Cardiac fibroblast (primary cell): ENCODE results near the gene SIRT6.
"Not testable (repeated sequence)": the region's sequence is repeated elsewhere in the genome, so short reads cannot be mapped to it uniquely, and the experiment has no call there.

Experiments
- DNase-seq, 2 donors: peaks; one replicate each; pipeline versions ENCODE4 v3.0.0 to v3.0.0-alpha.2; 2010; ENCODE audit warnings: low read depth in 2 of 2
- H3K4me3 ChIP-seq, 2 donors: replicated peaks in 1 of 2; 1 replicate in 1 of 2; 2 replicates in 1 of 2; pipeline ENCODE4 v1.5.1; 2011; ENCODE audit warnings: low read depth in 2 of 2, low read length in 2 of 2, mild to moderate bottlenecking in 2 of 2, moderate library complexity in 1 of 2
- TF ChIP-seq, protein P1 (sequence below): IDR thresholded peaks from one replicate; pipeline ENCODE4 v1.5.1; 2011; ENCODE audit warnings: low read depth, mild to moderate bottlenecking, low read length, inconsistent platforms

The SIRT6 gene

DNA sequence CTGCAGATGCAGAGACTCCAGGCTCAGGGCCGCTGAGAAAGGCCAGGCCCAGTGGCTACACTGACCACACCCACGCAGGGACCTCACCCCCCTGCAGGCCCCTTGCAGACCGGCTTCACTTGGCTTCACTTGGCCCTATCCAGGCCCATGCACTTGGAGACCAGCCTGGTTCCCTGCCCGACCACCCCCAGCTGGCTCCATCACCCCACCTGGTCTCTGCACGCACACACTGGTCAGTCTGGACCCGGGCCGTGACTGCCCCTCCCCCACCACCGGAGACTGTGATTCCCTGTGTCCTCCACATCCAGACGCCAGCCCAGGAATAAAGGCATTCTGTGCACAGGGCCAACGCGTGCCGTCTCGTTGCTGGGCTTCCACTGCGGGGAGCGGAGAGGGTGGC, 42.1 kb upstream of the SIRT6 start:
- TF ChIP-seq, protein P1, sequence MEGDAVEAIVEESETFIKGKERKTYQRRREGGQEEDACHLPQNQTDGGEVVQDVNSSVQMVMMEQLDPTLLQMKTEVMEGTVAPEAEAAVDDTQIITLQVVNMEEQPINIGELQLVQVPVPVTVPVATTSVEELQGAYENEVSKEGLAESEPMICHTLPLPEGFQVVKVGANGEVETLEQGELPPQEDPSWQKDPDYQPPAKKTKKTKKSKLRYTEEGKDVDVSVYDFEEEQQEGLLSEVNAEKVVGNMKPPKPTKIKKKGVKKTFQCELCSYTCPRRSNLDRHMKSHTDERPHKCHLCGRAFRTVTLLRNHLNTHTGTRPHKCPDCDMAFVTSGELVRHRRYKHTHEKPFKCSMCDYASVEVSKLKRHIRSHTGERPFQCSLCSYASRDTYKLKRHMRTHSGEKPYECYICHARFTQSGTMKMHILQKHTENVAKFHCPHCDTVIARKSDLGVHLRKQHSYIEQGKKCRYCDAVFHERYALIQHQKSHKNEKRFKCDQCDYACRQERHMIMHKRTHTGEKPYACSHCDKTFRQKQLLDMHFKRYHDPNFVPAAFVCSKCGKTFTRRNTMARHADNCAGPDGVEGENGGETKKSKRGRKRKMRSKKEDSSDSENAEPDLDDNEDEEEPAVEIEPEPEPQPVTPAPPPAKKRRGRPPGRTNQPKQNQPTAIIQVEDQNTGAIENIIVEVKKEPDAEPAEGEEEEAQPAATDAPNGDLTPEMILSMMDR = no peak
- no peak overlapping the region for H3K4me3 ChIP-seq
- DNase-seq = no peak

DNA sequence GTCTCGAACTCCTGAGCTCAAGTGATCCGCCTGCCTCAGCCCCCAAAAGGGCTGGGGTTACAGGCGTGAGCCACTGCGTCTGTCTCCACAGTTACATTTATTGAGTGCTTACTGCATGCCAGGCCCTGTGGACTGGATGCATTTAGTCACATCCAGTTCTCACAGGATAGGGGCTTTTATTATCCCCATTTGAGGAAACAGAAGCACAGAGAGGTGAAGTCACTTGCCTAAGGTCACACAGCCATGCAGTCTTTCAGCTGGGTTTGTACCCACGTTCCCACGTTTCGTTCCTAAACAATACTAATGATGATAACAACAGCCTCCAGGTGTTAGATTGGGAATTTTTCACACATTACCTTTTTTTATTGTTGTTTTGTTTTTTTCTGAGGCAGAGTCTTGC, 37.8 kb upstream of the SIRT6 start:
- no peak for DNase-seq
- TF ChIP-seq, protein P1 = no peak
- no peak overlapping the region for H3K4me3 ChIP-seq

DNA sequence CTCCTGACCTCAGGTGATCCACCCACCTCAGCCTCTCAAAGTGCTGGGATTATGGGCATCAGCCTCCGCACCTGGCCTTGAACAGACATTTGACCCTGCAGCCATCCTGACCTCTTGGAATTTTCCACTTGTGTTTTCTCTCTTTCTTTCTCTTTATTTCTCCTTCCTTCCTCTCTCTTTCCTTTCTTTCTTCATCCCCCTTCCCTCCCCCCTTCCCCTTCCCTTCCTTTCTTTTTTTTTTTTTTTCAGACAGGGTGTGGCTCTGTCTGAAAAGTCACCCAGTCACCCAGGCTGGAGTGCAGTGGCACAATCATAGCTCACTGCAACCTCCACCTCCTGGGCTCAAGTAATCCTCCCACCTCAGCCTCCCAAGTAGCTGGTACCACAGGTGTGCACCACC, 36.2 kb upstream of the SIRT6 start:
- H3K4me3 ChIP-seq, DNase-seq: not testable (repeated sequence)

DNA sequence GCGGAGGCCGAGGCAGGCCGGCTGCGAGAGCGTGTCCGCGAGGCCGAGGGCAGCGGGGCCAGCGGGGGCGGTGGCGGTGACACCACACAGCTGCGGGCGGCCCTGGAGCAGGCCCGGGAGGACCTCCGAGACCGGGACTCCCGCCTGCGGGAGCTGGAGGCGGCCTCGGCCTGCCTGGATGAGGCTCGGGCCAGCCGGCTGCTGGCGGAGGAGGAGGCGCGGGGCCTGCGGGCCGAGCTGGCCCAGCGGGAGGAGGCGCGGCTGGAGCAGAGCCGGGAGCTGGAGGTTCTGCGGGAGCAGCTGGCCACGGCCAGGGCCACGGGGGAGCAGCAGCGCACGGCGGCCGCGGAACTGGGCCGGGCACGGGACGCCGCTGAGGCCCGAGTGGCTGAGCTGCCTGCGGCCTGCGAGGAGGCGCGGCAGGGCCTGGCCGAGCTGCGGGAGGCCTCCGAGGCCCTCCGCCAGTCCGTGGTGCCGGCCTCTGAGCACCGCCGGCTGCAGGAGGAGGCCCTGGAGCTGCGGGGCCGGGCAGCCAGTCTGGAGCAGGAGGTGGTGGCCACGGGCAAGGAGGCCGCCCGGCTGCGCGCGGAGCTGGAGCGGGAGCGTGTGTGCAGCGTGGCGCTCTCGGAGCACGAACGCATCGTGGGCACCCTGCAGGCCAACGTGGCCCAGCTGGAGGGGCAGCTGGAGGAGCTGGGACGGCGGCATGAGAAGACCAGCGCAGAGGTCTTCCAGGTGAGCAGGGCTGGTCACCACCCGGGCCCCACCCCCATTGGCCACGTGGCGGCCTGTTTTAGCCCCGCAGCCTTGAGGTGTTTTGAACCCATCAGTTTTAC, 35.3 kb upstream of the SIRT6 start:
- TF ChIP-seq, protein P1 = no peak
- no peak overlapping the region for H3K4me3 ChIP-seq
- no peak for DNase-seq

DNA sequence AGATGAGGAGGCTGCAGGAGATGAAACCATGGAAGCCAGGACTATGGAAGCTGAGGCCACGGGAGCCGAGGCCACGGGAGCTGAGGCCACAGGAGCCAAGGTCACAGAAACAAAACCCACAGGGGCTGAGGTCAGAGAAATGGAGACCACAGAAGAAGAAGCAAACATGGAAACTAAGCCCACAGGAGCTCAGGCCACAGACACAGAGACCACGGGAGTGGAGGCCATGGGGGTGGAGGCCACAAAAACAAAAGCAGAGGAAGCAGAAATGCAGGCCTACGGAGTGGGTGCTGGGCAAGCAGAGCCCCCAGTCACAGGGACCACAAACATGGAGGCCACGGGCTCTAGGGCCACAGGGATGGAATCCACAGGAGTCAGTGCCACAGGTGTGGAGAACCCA, 34.5 kb upstream of the SIRT6 start:
- DNase-seq = no peak
- no peak overlapping the region for H3K4me3 ChIP-seq
- TF ChIP-seq, protein P1 = no peak

DNA sequence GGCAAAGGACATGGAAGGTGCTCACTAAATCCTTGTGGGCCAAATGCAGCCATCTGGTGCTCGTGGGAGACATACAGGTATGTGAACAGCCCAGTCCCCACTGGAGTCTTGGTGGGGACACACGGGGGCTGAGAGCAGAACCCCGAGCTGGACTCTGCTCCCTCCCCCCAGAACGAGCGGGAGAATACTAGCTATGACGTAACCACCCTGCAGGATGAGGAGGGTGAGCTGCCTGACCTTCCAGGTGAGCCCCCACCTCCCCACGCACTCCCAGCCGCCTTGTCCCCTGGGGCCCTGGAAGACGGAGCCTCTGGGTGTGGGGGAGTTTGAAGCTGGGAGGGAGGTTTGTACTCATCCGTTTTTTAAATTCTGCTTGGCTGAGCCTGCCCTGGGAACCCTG, 33.4 kb upstream of the SIRT6 start:
- TF ChIP-seq, protein P1 = no peak
- DNase-seq = no peak

DNA sequence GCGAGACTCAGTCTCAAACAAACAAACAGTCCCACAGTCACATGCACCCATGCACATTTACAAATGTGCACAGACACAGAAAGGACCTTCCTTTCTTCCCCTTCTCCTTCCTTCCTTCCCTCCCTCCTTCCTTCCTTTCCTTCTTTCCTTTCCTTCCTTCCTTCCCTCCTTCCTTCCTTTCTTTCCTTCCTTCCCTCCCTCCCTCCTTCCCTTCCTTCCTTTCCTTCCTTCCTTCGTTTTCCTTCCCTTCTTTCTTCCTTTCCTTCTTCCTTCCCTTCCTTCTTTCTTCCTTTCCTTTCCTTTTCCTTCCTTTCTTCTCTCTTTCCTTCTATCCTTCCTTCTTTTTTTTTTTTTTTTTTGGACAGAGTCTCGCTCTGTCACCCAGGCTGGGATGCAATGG, 30.8 kb upstream of the SIRT6 start:
- TF ChIP-seq, protein P1 = no peak
- DNase-seq = no peak
- H3K4me3 ChIP-seq = no peak overlapping the region

More for the DNA sequence above, 33.4 kb upstream of the SIRT6 start:
- H3K4me3 ChIP-seq = no peak overlapping the region
